Lung (tissue), 12 donors: ENCODE results near the gene LEUTX. TPM values are rescaled to one million over a fixed set of nuclear protein-coding genes. Genes with fewer than 3 reads are reported as not detected.
A peak's percentile ranks its signal among the peaks of the same experiment; 100 is the strongest.

ENCODE experiments used
- ATAC-seq: fragments of 200-7000 bp; cut with Tn5 transposase; one replicate; pipeline ENCODE4 v1.9.1; 2020; ENCODE audit warnings: moderate number of reproducible peaks; ENCODE audit not compliant: insufficient read depth, low FRiP score
- DNase-seq, 3 donors: peaks; one replicate each; pipeline ENCODE4 v3.0.0-alpha.2; 2013 to 2017
- H3K27ac ChIP-seq, 2 donors: one replicate each; pipeline ENCODE4 v1.5.1; 2013; ENCODE audit warnings: mild to moderate bottlenecking in 2 of 2, moderate library complexity in 2 of 2, control low read depth in 1 of 2, inconsistent platforms in 1 of 2, low read depth in 1 of 2, low read length in 1 of 2
- H3K27me3 ChIP-seq, 3 donors: one replicate each; pipeline ENCODE4 v1.5.1; 2013; ENCODE audit warnings: low read length in 2 of 3; ENCODE audit not compliant: control insufficient read depth in 3 of 3, insufficient read depth in 3 of 3
- H3K36me3 ChIP-seq, 4 donors: one replicate each; pipeline ENCODE4 v1.5.1; 2013; ENCODE audit warnings: low read length in 4 of 4, mild to moderate bottlenecking in 1 of 4, moderate library complexity in 1 of 4; ENCODE audit not compliant: control insufficient read depth in 4 of 4, insufficient read depth in 4 of 4
- H3K4me1 ChIP-seq, 5 donors: one replicate each; pipeline ENCODE4 v1.5.1; 2013; ENCODE audit warnings: low read length in 5 of 5, mild to moderate bottlenecking in 2 of 5, moderate library complexity in 1 of 5; ENCODE audit not compliant: control insufficient read depth in 5 of 5, insufficient read depth in 5 of 5
- H3K4me3 ChIP-seq: one replicate; pipeline ENCODE4 v1.5.1; 2013; ENCODE audit warnings: mild to moderate bottlenecking, control low read depth, moderate library complexity
- H3K9ac ChIP-seq, 2 donors: one replicate each; pipeline ENCODE4 v1.5.1; 2013; ENCODE audit warnings: low read length in 2 of 2, control low read depth in 1 of 2; ENCODE audit not compliant: insufficient read depth in 1 of 2
- H3K9me3 ChIP-seq, 4 donors: one replicate each; pipeline ENCODE4 v1.5.1; 2013; ENCODE audit warnings: low read length in 3 of 4, mild to moderate bottlenecking in 1 of 4, moderate library complexity in 1 of 4; ENCODE audit not compliant: control insufficient read depth in 4 of 4, insufficient read depth in 3 of 4
- WGBS, 2 donors: extraction: QIAGEN DNeasy Blood & Tissue Kit; methylation state at CpG; one replicate each; pipeline ENCODE4 v1.1.7; 2013; 5-methylcytosine and 5-hydroxymethylcytosine counted together
- polyA plus RNA-seq, 2 donors: library from polyadenylated mRNA; stranded (reverse); fragments of 200-250 nt; gene quantifications; one replicate each; pipeline ENCODE4 v1.2.1, GENCODE V29; 2013
- total RNA-seq, 2 donors: library from RNA; depleted of rRNA in 1 of 2; stranded (reverse); fragments of >200 nt in 1 of 2; gene quantifications; one replicate each; pipeline ENCODE4 v1.2.1, GENCODE V29; 2014 to 2021
- TF ChIP-seq, protein P1 (sequence below): IDR thresholded peaks from 2 replicates; pipeline ENCODE4 v1.5.1; 2012; ENCODE audit warnings: mild to moderate bottlenecking; ENCODE audit errors: control extremely low read depth, extremely low read depth
- donor health status: control.
- donor health status: control.
- donor health status: Bipolar disorder and iron deficiency.
- donor health status: healthy.
- donor health status: DM: yes; HTN: yes; CAD: no.

Gene LEUTX
- total and polyA plus RNA-seq, 4 donors = not detected

DNA sequence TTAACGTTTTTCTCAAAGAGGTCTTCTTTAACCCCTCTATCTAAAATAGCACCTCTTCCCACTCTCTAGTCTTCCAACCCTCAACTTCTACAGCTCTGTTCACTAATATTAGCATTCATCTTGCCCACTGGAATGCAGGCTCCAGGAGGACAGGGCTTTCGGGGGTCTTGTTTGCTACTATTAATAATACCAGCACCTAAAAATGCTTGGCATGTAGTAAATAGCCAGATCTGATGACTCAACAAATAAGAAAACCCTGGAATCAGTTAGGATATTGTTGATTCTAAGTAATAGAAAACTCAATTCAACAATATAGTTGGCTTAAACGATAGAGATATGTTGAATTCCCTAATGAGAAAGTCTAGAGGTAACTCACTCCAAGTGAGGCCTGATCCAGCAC is 41.1 kb downstream of the LEUTX start:
- no peaks in the 10 kb centered on the region for H3K27me3 ChIP-seq
- H3K4me3 ChIP-seq = no peak overlapping the region
- peaks cover 0 to 5% (median 0%) of the 10 kb centered on the region in 4 donors for H3K36me3 ChIP-seq
- TF ChIP-seq, protein P1, sequence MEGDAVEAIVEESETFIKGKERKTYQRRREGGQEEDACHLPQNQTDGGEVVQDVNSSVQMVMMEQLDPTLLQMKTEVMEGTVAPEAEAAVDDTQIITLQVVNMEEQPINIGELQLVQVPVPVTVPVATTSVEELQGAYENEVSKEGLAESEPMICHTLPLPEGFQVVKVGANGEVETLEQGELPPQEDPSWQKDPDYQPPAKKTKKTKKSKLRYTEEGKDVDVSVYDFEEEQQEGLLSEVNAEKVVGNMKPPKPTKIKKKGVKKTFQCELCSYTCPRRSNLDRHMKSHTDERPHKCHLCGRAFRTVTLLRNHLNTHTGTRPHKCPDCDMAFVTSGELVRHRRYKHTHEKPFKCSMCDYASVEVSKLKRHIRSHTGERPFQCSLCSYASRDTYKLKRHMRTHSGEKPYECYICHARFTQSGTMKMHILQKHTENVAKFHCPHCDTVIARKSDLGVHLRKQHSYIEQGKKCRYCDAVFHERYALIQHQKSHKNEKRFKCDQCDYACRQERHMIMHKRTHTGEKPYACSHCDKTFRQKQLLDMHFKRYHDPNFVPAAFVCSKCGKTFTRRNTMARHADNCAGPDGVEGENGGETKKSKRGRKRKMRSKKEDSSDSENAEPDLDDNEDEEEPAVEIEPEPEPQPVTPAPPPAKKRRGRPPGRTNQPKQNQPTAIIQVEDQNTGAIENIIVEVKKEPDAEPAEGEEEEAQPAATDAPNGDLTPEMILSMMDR = no peak
- no peak overlapping the region for H3K27ac ChIP-seq
- no peak overlapping the region for H3K9ac ChIP-seq
- DNase-seq (no peak), ATAC-seq (no peak)
- H3K4me1 ChIP-seq = peaks cover 0 to 8% (median 4%) of the 10 kb centered on the region in 5 donors
- WGBS, 2 donors = 88 to 93% methylated on average over 3 of the region's 3 CpGs
- H3K9me3 ChIP-seq = no peaks in the 10 kb centered on the region

DNA sequence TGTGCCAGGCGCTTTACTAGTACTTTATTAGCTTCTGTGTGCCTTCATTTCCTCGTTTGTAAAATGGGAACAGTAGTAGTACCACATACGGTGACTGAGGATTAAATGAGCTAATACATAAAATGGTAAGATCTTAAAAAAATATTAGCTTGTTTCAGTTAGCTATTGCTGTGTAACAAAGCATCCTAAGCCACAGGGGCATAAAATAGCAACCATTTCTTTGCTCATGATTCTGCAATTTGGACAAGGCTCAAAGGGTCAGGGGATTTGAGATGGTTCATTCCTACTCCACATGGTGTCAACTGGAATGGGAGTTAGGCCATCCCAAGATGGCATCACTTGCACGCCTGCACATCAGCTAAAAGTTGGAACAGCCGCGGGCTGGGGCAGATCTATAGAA is 42.0 kb downstream of the LEUTX start:
- no peak for ATAC-seq
- no peak for DNase-seq
- H3K36me3 ChIP-seq = peaks cover 0 to 8% (median 0%) of the 10 kb centered on the region in 4 donors
- no peaks in the 10 kb centered on the region for H3K9me3 ChIP-seq
- WGBS, 2 donors = 95 to 97% methylated on average over 6 of the region's 6 CpGs
- no peak overlapping the region for H3K9ac ChIP-seq
- H3K4me1 ChIP-seq = peaks cover 0 to 8% (median 4%) of the 10 kb centered on the region in 5 donors
- H3K4me3 ChIP-seq = no peak overlapping the region
- H3K27ac ChIP-seq = no peak overlapping the region
- TF ChIP-seq, protein P1 = no peak
- H3K27me3 ChIP-seq = no peaks in the 10 kb centered on the region

- H3K27ac ChIP-seq = peak overlapping the region in 1 of 2 donors; percentile 84
- TF ChIP-seq, protein P1 = no peak
These were observed 45.0 kb downstream of the LEUTX start for GRCh38 chr19:39823686-39824085.

More at GRCh38 chr19:39823686-39824085, 45.0 kb downstream of the LEUTX start:
- no peak for ATAC-seq
- peak in 1 of 3 donors; percentile 35 for DNase-seq
- H3K9ac ChIP-seq = peak overlapping the region in 1 of 2 donors; percentile 94
- WGBS, 2 donors = 21 to 37% methylated on average over 7 of the region's 7 CpGs
- H3K27me3 ChIP-seq = no peaks in the 10 kb centered on the region
- no peaks in the 10 kb centered on the region for H3K9me3 ChIP-seq
- peaks cover 0 to 8% (median 4%) of the 10 kb centered on the region in 5 donors for H3K4me1 ChIP-seq
- H3K36me3 ChIP-seq = peaks cover 2 to 27% (median 16%) of the 10 kb centered on the region in 4 donors
- H3K4me3 ChIP-seq = peak overlapping the region; percentile 68
